Measurements from ENCODE around the gene RNLS.

DNA sequence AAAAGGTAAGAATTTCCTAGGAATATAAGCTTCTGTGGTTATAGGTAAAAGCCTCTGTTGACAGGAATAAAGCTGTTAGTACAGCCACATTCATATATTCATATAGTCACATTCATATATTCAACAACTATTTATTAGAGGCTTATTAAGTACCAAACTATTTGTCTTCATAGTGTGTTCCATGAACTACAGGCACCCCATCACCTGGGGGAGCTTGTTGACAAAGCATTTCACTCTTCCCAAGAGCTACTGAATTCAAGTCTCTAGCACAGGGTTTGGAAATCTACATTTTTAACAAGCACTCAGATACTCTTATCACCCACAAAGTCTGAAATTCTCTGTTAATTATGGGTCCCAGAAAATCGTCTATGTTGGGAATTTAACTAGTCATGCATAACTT, 110.6 kb downstream of the RNLS start:
- TF ChIP-seq, protein P1, sequence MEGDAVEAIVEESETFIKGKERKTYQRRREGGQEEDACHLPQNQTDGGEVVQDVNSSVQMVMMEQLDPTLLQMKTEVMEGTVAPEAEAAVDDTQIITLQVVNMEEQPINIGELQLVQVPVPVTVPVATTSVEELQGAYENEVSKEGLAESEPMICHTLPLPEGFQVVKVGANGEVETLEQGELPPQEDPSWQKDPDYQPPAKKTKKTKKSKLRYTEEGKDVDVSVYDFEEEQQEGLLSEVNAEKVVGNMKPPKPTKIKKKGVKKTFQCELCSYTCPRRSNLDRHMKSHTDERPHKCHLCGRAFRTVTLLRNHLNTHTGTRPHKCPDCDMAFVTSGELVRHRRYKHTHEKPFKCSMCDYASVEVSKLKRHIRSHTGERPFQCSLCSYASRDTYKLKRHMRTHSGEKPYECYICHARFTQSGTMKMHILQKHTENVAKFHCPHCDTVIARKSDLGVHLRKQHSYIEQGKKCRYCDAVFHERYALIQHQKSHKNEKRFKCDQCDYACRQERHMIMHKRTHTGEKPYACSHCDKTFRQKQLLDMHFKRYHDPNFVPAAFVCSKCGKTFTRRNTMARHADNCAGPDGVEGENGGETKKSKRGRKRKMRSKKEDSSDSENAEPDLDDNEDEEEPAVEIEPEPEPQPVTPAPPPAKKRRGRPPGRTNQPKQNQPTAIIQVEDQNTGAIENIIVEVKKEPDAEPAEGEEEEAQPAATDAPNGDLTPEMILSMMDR (conservative IDR thresholded peaks at IDR 0.05; ENCODE audit: low read length), result no peak
- no peak for TF ChIP-seq EZH2phosphoT487 (IDR thresholded peaks at IDR 0.05; ENCODE audit: borderline replicate concordance, low read depth, low read length)

Data from OCI-LY7 (cell line).